ENCODE measurements around the gene COX8C. TPM values are rescaled to one million over a fixed set of nuclear protein-coding genes. Genes with fewer than 3 reads are reported as not detected.
"Not testable (repeated sequence)": the region's sequence is repeated elsewhere in the genome, so short reads cannot be mapped to it uniquely, and the experiment has no call there.

The COX8C gene
- total and polyA plus RNA-seq, 9 of the 15 experiments (the other 6 are each of a cell fraction or from before 2014, with no cell fraction given), result not detected

DNA sequence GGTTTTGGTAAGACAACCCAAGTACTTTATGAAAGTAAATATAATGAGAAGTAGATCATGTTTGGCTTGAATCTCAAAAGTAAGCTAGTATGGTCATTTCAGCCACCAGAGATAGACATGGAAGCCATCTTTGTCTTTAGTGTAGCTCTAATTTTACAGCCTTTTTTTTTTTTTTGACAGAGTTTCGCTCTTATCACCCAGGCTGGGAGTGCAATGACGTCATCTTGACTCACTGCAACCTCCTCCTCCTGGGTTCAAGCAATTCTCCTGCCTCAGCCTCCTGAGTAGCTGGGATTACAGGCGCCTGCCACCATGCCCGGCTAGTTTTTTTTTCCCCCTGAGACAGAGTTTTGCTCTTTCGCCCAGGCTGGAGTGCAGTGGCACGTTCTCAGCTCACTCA lies 7.9 kb downstream of the COX8C start:
- FAIRE-seq; H3K4me1 ChIP-seq (replicated peaks in 1 of 2; ENCODE audit: control insufficient read depth in 2 of 2, insufficient read depth in 2 of 2, low read length in 2 of 2); H3K79me2 ChIP-seq (ENCODE audit: control insufficient read depth, insufficient read depth, low read length); H3K4me3 ChIP-seq; H3K27ac ChIP-seq (ENCODE audit: extremely low read depth, low read depth, low read length); H3K9me1 ChIP-seq (ENCODE audit: control insufficient read depth, insufficient read depth, low read length); H3K27me3 ChIP-seq (ENCODE audit: control insufficient read depth in 2 of 2, insufficient read depth in 2 of 2, low read length in 2 of 2); H3K36me3 ChIP-seq (ENCODE audit: control insufficient read depth, insufficient read depth, low read length); H4K20me1 ChIP-seq (replicated peaks; ENCODE audit: control insufficient read depth, insufficient read depth, low read length); H3K9ac ChIP-seq (ENCODE audit: insufficient read depth in 1 of 2, low read depth in 2 of 2, low read length in 2 of 2); H3K4me2 ChIP-seq (ENCODE audit: insufficient read depth, low read length); BruUV-seq (replicated peaks); intact Hi-C loops (cut with micrococcal nuclease); in situ Hi-C loops (cut with MboI); H3K9me3 ChIP-seq (replicated peaks; ENCODE audit: control insufficient read depth, insufficient read depth, low read depth, low read length); TF ChIP-seq JUN (CRISPR knock-in tag; IDR thresholded peaks at IDR 0.05; ENCODE audit: borderline replicate concordance); ATF1 (CRISPR knock-in tag; IDR thresholded peaks at IDR 0.05); CREB1 (CRISPR knock-in tag; IDR thresholded peaks at IDR 0.05): not testable (repeated sequence)
- peak; percentile 66 for ATAC-seq
- POLR2A ChIA-PET, result interaction anchor here (0.7 kb wide), 1 partner anchor 36 kb away, joined by 3 read pairs; no protein-coding TSS in a partner anchor
- TF ChIP-seq JUN (IDR thresholded peaks at IDR 0.05; ENCODE audit: borderline replicate concordance, low read depth, low read length) (peak; percentile 85), FOSL1 (tag; conservative IDR thresholded peaks at IDR 0.05) (peak; percentile 84), SMARCA4 (IDR thresholded peaks at IDR 0.05) (peak; percentile 51), JUND (IDR thresholded peaks at IDR 0.05; ENCODE audit: borderline replicate concordance, low read depth, low read length) (peak; percentile 88), JUND (tag; IDR thresholded peaks at IDR 0.05; ENCODE audit: borderline replicate concordance, low read depth, low read length) (peak; percentile 88), DPF2 (IDR thresholded peaks at IDR 0.05) (peak; percentile 48), ATF1 (tag; IDR thresholded peaks at IDR 0.05) (peak; percentile 77), ATF7 (IDR thresholded peaks at IDR 0.05) (peak; percentile 98), ZNF384 (IDR thresholded peaks at IDR 0.05; ENCODE audit: low read depth, low read length) (peak; percentile 86), ARID1B (IDR thresholded peaks at IDR 0.05) (peak; percentile 46; the same call in 1 of the 2 replicates), CREM (IDR thresholded peaks at IDR 0.05; ENCODE audit: low read depth) (peak; percentile 71), JUNB (CRISPR knock-in tag; conservative IDR thresholded peaks at IDR 0.05) (peak; percentile 60), CREB1 (IDR thresholded peaks at IDR 0.05) (peak; percentile 21; the same call in 1 of the 2 replicates)
- TF ChIP-seq, protein P1, sequence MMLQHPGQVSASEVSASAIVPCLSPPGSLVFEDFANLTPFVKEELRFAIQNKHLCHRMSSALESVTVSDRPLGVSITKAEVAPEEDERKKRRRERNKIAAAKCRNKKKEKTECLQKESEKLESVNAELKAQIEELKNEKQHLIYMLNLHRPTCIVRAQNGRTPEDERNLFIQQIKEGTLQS (IDR thresholded peaks at IDR 0.05), result peak; percentile 98
- TF ChIP-seq, protein P1 (CRISPR knock-in tag; conservative IDR thresholded peaks at IDR 0.05), result not testable (repeated sequence)
- peak overlapping the region; percentile 44 for H2AFZ ChIP-seq (ENCODE audit: low read depth, low read length)
- 10% methylated on average over 2 of the region's 6 CpGs for WGBS (ENCODE audit: insufficient coverage, low coverage, missing lambda C conversion rate)
- CTCF ChIA-PET (ENCODE audit: low intra/inter-chr PET ratio), result interaction anchor here (0.6 kb wide), 1 partner anchor 12 kb away, joined by 4 read pairs; no protein-coding TSS in a partner anchor
- peak in 1 of 4 experiments; percentile 47 for DNase-seq (ENCODE audit: extremely low read depth in 1 of 4, low spot score in 3 of 4)
